ENCODE measurements around the gene NLE1.
A peak's percentile ranks its signal among the peaks of the same experiment; 100 is the strongest.

The NLE1 gene

GRCh38 chr17:35083071-35083470, 59.0 kb downstream of the NLE1 start:
- no peaks in the 10 kb centered on the region for H3K27me3 ChIP-seq (ENCODE audit: insufficient read depth, low read length, poor library complexity, severe bottlenecking)
- no peaks in the 10 kb centered on the region; the same call in 1 of the 2 replicates for H3F3A ChIP-seq (ENCODE audit: low read depth)
- TF ChIP-seq CTCF (conservative IDR thresholded peaks at IDR 0.05; ENCODE audit: low read length) (no peak), EZH2phosphoT487 (IDR thresholded peaks at IDR 0.05; ENCODE audit: borderline replicate concordance) (no peak)
- H3K9ac ChIP-seq (ENCODE audit: low read depth, low read length, poor library complexity, severe bottlenecking): no peak overlapping the region
- H3K9me2 ChIP-seq (replicated peaks; ENCODE audit: low read depth, low read length): no peaks in the 10 kb centered on the region
- H2AFZ ChIP-seq (ENCODE audit: low read length): no peak overlapping the region
- H3K79me2 ChIP-seq (ENCODE audit: insufficient read depth, low read length): peaks cover 23% of the 10 kb centered on the region; the same call in 1 of the 2 replicates
- no peaks in the 10 kb centered on the region for H3K9me3 ChIP-seq (ENCODE audit: insufficient read depth, low read depth, low read length)
- no peak overlapping the region for H3K4me2 ChIP-seq (ENCODE audit: low read depth, low read length, poor library complexity, severe bottlenecking)
- H4K20me1 ChIP-seq (ENCODE audit: insufficient read depth, low read length, poor library complexity, severe bottlenecking): no peaks in the 10 kb centered on the region
- H3K4me1 ChIP-seq (ENCODE audit: insufficient read depth, low read length, poor library complexity, severe bottlenecking): peaks cover 53% of the 10 kb centered on the region
- no peak overlapping the region for H3K4me3 ChIP-seq (ENCODE audit: low read length, poor library complexity, severe bottlenecking)
- H3K36me3 ChIP-seq (ENCODE audit: insufficient read depth, low read length): no peaks in the 10 kb centered on the region

GRCh38 chr17:35082073-35082657, 59.9 kb downstream of the NLE1 start:
- Histone ChIP-seq H3K4me3 (ENCODE audit: low read length, poor library complexity, severe bottlenecking) (no peak overlapping the region), H3K79me2 (ENCODE audit: insufficient read depth, low read length) (peaks cover 15% of the 10 kb centered on the region; the same call in 1 of the 2 replicates)
- no peak for TF ChIP-seq CTCF (conservative IDR thresholded peaks at IDR 0.05; ENCODE audit: low read length)
- TF ChIP-seq EZH2phosphoT487 (IDR thresholded peaks at IDR 0.05; ENCODE audit: borderline replicate concordance): no peak

GRCh38 chr17:35081638-35082037, 60.5 kb downstream of the NLE1 start:
- H3K4me3 ChIP-seq (ENCODE audit: low read length, poor library complexity, severe bottlenecking): no peak overlapping the region
- no peaks in the 10 kb centered on the region for H3K9me3 ChIP-seq (ENCODE audit: insufficient read depth, low read depth, low read length)
- no peak for TF ChIP-seq EZH2phosphoT487 (IDR thresholded peaks at IDR 0.05; ENCODE audit: borderline replicate concordance)
- TF ChIP-seq CTCF (conservative IDR thresholded peaks at IDR 0.05; ENCODE audit: low read length): no peak
- peaks cover 39% of the 10 kb centered on the region for H3K4me1 ChIP-seq (ENCODE audit: insufficient read depth, low read length, poor library complexity, severe bottlenecking)
- no peaks in the 10 kb centered on the region; the same call in 1 of the 2 replicates for H3F3A ChIP-seq (ENCODE audit: low read depth)
- peak overlapping the region; percentile 31 for H3K9ac ChIP-seq (ENCODE audit: low read depth, low read length, poor library complexity, severe bottlenecking)
- no peak overlapping the region for H3K4me2 ChIP-seq (ENCODE audit: low read depth, low read length, poor library complexity, severe bottlenecking)
- no peaks in the 10 kb centered on the region for H3K36me3 ChIP-seq (ENCODE audit: insufficient read depth, low read length)
- no peak overlapping the region for H2AFZ ChIP-seq (ENCODE audit: low read length)
- H3K79me2 ChIP-seq (ENCODE audit: insufficient read depth, low read length): peaks cover 10% of the 10 kb centered on the region; the same call in 1 of the 2 replicates
- no peaks in the 10 kb centered on the region for H3K9me2 ChIP-seq (replicated peaks; ENCODE audit: low read depth, low read length)
- no peaks in the 10 kb centered on the region for H4K20me1 ChIP-seq (ENCODE audit: insufficient read depth, low read length, poor library complexity, severe bottlenecking)
- no peaks in the 10 kb centered on the region for H3K27me3 ChIP-seq (ENCODE audit: insufficient read depth, low read length, poor library complexity, severe bottlenecking)

More at GRCh38 chr17:35082073-35082657, 59.9 kb downstream of the NLE1 start:
- Histone ChIP-seq H3K9me3 (ENCODE audit: insufficient read depth, low read depth, low read length) (no peaks in the 10 kb centered on the region), H3K9ac (ENCODE audit: low read depth, low read length, poor library complexity, severe bottlenecking) (peak overlapping the region; percentile 4), H3K27me3 (ENCODE audit: insufficient read depth, low read length, poor library complexity, severe bottlenecking) (no peaks in the 10 kb centered on the region), H2AFZ (ENCODE audit: low read length) (no peak overlapping the region), H4K20me1 (ENCODE audit: insufficient read depth, low read length, poor library complexity, severe bottlenecking) (no peaks in the 10 kb centered on the region), H3F3A (ENCODE audit: low read depth) (no peaks in the 10 kb centered on the region; the same call in 1 of the 2 replicates), H3K4me1 (ENCODE audit: insufficient read depth, low read length, poor library complexity, severe bottlenecking) (peaks cover 45% of the 10 kb centered on the region), H3K9me2 (replicated peaks; ENCODE audit: low read depth, low read length) (no peaks in the 10 kb centered on the region), H3K36me3 (ENCODE audit: insufficient read depth, low read length) (no peaks in the 10 kb centered on the region), H3K4me2 (ENCODE audit: low read depth, low read length, poor library complexity, severe bottlenecking) (peak overlapping the region; percentile 6)

Data from Loucy (cell line).